ENCODE results near the gene ESPL1.

DNA sequence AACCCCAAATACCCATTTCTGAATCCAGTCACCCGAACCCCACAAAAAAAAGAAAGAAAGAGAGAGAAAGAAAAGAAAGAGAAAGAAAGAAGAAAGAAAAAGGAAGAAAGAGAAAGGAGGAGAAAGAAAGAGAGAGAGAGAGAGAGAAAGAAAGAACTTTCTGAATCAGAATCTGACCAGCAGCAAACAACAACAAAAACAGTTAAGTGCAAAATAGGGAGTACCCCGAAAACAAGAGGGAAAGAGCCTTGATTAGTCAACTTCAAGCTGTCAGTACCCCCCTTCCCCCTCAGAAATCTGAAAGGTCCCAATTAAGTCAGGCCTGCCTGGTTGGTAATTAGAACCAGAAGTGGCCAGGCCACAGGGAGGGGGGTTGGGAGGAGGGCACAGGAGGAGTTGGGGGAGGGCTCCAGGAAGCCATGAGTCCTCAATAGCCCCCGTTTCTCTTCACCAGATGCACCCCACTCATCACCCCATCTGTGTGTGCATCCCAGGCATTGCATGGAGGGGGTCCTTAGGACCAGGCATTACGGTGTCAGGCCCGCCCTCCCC, 45.9 kb upstream of the ESPL1 start:
- TF ChIP-seq, protein P1, sequence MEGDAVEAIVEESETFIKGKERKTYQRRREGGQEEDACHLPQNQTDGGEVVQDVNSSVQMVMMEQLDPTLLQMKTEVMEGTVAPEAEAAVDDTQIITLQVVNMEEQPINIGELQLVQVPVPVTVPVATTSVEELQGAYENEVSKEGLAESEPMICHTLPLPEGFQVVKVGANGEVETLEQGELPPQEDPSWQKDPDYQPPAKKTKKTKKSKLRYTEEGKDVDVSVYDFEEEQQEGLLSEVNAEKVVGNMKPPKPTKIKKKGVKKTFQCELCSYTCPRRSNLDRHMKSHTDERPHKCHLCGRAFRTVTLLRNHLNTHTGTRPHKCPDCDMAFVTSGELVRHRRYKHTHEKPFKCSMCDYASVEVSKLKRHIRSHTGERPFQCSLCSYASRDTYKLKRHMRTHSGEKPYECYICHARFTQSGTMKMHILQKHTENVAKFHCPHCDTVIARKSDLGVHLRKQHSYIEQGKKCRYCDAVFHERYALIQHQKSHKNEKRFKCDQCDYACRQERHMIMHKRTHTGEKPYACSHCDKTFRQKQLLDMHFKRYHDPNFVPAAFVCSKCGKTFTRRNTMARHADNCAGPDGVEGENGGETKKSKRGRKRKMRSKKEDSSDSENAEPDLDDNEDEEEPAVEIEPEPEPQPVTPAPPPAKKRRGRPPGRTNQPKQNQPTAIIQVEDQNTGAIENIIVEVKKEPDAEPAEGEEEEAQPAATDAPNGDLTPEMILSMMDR (IDR thresholded peaks at IDR 0.05): no peak
- TF ChIP-seq TCF7 (CRISPR knock-in tag; IDR thresholded peaks at IDR 0.05; ENCODE audit: low read depth) (no peak), ZSCAN18 (CRISPR knock-in tag; IDR thresholded peaks at IDR 0.05) (no peak), RELA (CRISPR knock-in tag; IDR thresholded peaks at IDR 0.05; ENCODE audit: borderline replicate concordance) (no peak), ZBTB43 (CRISPR knock-in tag; IDR thresholded peaks at IDR 0.05) (no peak), MXD4 (CRISPR knock-in tag; IDR thresholded peaks at IDR 0.05; ENCODE audit: borderline replicate concordance) (no peak)
- TF ChIP-seq, protein P2, sequence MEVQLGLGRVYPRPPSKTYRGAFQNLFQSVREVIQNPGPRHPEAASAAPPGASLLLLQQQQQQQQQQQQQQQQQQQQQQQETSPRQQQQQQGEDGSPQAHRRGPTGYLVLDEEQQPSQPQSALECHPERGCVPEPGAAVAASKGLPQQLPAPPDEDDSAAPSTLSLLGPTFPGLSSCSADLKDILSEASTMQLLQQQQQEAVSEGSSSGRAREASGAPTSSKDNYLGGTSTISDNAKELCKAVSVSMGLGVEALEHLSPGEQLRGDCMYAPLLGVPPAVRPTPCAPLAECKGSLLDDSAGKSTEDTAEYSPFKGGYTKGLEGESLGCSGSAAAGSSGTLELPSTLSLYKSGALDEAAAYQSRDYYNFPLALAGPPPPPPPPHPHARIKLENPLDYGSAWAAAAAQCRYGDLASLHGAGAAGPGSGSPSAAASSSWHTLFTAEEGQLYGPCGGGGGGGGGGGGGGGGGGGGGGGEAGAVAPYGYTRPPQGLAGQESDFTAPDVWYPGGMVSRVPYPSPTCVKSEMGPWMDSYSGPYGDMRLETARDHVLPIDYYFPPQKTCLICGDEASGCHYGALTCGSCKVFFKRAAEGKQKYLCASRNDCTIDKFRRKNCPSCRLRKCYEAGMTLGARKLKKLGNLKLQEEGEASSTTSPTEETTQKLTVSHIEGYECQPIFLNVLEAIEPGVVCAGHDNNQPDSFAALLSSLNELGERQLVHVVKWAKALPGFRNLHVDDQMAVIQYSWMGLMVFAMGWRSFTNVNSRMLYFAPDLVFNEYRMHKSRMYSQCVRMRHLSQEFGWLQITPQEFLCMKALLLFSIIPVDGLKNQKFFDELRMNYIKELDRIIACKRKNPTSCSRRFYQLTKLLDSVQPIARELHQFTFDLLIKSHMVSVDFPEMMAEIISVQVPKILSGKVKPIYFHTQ (CRISPR knock-in tag; IDR thresholded peaks at IDR 0.05): no peak
- TF ChIP-seq, protein P3, sequence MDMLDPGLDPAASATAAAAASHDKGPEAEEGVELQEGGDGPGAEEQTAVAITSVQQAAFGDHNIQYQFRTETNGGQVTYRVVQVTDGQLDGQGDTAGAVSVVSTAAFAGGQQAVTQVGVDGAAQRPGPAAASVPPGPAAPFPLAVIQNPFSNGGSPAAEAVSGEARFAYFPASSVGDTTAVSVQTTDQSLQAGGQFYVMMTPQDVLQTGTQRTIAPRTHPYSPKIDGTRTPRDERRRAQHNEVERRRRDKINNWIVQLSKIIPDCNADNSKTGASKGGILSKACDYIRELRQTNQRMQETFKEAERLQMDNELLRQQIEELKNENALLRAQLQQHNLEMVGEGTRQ (CRISPR knock-in tag; IDR thresholded peaks at IDR 0.05): no peak

Measured in WTC11 (cell line).